HepG2 (cell line): ENCODE results near the gene MZF1. TPM values are rescaled to one million over a fixed set of nuclear protein-coding genes. Genes with fewer than 3 reads are reported as not detected.
A peak's percentile ranks its signal among the peaks of the same experiment; 100 is the strongest.

ENCODE experiments used
- ARNTL ChIP-seq: sonication (generic); formaldehyde crosslinking; IDR thresholded peaks from 2 replicates; pipeline ENCODE4 v1.4.0; 2020; ENCODE audit warnings: mild to moderate bottlenecking, missing genetic modification reagents
- KDM5B ChIP-seq: sonication (generic); formaldehyde crosslinking; IDR thresholded peaks from 2 replicates; pipeline ENCODE4 v1.4.0; 2020; ENCODE audit warnings: missing genetic modification reagents, mild to moderate bottlenecking, borderline replicate concordance
- KLF12 ChIP-seq: sonication (generic); formaldehyde crosslinking; IDR thresholded peaks from 2 replicates; pipeline ENCODE4 v1.4.0; 2020; ENCODE audit warnings: missing genetic modification reagents, borderline replicate concordance
- MYC ChIP-seq: sonication (generic); formaldehyde crosslinking; IDR thresholded peaks from 2 replicates; pipeline ENCODE4 v1.9.0; 2021; ENCODE audit warnings: missing genetic modification reagents, borderline replicate concordance
- PCBP1 ChIP-seq: fragments of 200-400 bp; formaldehyde crosslinking; IDR thresholded peaks from 2 replicates; pipeline ENCODE4 v1.6.1; 2017; ENCODE audit warnings: mild to moderate bottlenecking, low read depth, low read length, borderline replicate concordance
- PHF20 ChIP-seq: sonication (generic); formaldehyde crosslinking; IDR thresholded peaks from 2 replicates; pipeline ENCODE4 v1.5.0; 2020; ENCODE audit warnings: mild to moderate bottlenecking, missing genetic modification reagents
- POLR2A ChIP-seq, 2 experiments: IDR thresholded peaks; 2 replicates each; pipeline ENCODE4 v1.6.1; 2011; ENCODE audit warnings: low read depth in 2 of 2, low read length in 2 of 2, mild to moderate bottlenecking in 1 of 2, moderate library complexity in 1 of 2; ENCODE audit not compliant: insufficient read depth in 1 of 2
- REL ChIP-seq: sonication (generic); formaldehyde crosslinking; conservative IDR thresholded peaks from 2 replicates; pipeline ENCODE4 v1.8.0; 2022; ENCODE audit warnings: mild to moderate bottlenecking, missing genetic modification reagents, moderate library complexity
- RORA ChIP-seq: sonication (generic); formaldehyde crosslinking; IDR thresholded peaks from 2 replicates; pipeline ENCODE4 v1.5.0; 2020; ENCODE audit warnings: mild to moderate bottlenecking, missing genetic modification reagents, moderate library complexity
- SIX1 ChIP-seq: sonication (generic); formaldehyde crosslinking; IDR thresholded peaks from 2 replicates; pipeline ENCODE4 v1.4.0; 2020; ENCODE audit warnings: missing genetic modification reagents, borderline replicate concordance
- TARDBP ChIP-seq: sonication (generic); formaldehyde crosslinking; IDR thresholded peaks from 2 replicates; pipeline ENCODE4 v1.8.0; 2022; ENCODE audit warnings: mild to moderate bottlenecking, missing genetic modification reagents
- TCF7 ChIP-seq: sonication (generic); IDR thresholded peaks from 2 replicates; pipeline ENCODE4 v1.6.1; 2016; ENCODE audit warnings: antibody characterized with exemption, low read depth
- TFDP1 ChIP-seq: IDR thresholded peaks from 2 replicates; pipeline ENCODE4 v1.6.1; 2016; ENCODE audit warnings: missing compliant biosample characterization, missing genetic modification reagents, borderline replicate concordance
- TMF1 ChIP-seq: sonication (generic); formaldehyde crosslinking; IDR thresholded peaks from 2 replicates; pipeline ENCODE4 v1.8.1; 2022; ENCODE audit warnings: low read depth, missing genetic modification reagents
- U2AF1 ChIP-seq: fragments of 200-400 bp; formaldehyde crosslinking; optimal IDR thresholded peaks from 2 replicates; pipeline ENCODE3; 2017; ENCODE audit warnings: mild to moderate bottlenecking, low read depth, low read length
- ZEB1 ChIP-seq: IDR thresholded peaks from 2 replicates; pipeline ENCODE4 v1.6.1; 2012; ENCODE audit warnings: mild to moderate bottlenecking, low read depth, inconsistent platforms; ENCODE audit not compliant: insufficient replicate concordance
- ZFP36L1 ChIP-seq: sonication (generic); formaldehyde crosslinking; IDR thresholded peaks from 2 replicates; pipeline ENCODE4 v1.8.0; 2022; ENCODE audit warnings: mild to moderate bottlenecking, missing genetic modification reagents, moderate library complexity
- ZIK1 ChIP-seq: sonication (generic); formaldehyde crosslinking; IDR thresholded peaks from 2 replicates; pipeline ENCODE4 v1.5.0; 2020; ENCODE audit warnings: mild to moderate bottlenecking, low read depth, missing genetic modification reagents, borderline replicate concordance
- ZNF12 ChIP-seq: sonication (generic); formaldehyde crosslinking; IDR thresholded peaks from 2 replicates; pipeline ENCODE4 v1.5.0; 2020; ENCODE audit warnings: missing genetic modification reagents
- ZNF333 ChIP-seq: sonication (generic); formaldehyde crosslinking; IDR thresholded peaks from 2 replicates; pipeline ENCODE4 v1.4.0; 2020; ENCODE audit warnings: mild to moderate bottlenecking, missing genetic modification reagents, borderline replicate concordance
- ZNF503 ChIP-seq: sonication (generic); formaldehyde crosslinking; IDR thresholded peaks from 2 replicates; pipeline ENCODE4 v1.4.0; 2020; ENCODE audit warnings: missing genetic modification reagents
- ZNF567 ChIP-seq: sonication (generic); formaldehyde crosslinking; IDR thresholded peaks from 2 replicates; pipeline ENCODE4 v1.8.1; 2023; ENCODE audit warnings: mild to moderate bottlenecking, missing genetic modification reagents, borderline replicate concordance
- polyA plus RNA-seq, 8 experiments: library from polyadenylated mRNA; depleted of rRNA in 3 of 8; stranded (reverse) in 7 of 8; unstranded in 1 of 8; fragments of >200 nt; fragmentation: Illumina TruSeq in 4 of 8; extraction: Trizol in 4 of 8; gene quantifications; 2 replicates each; pipeline versions ENCODE4 v1.2.1 to v1.2.3, GENCODE V29; 2011 to 2016; ENCODE audit warnings: low read depth in 4 of 8, missing spikeins in 1 of 8, mixed read lengths in 1 of 8; ENCODE audit not compliant: insufficient read depth in 1 of 8
- total RNA-seq, 5 experiments: library from RNA; depleted of rRNA; stranded (reverse); fragments of >200 nt; fragmentation: Illumina TruSeq; extraction: Trizol; gene quantifications; 2 replicates each; pipeline ENCODE4 v1.2.3, GENCODE V29; 2016; ENCODE audit warnings: low read depth in 1 of 5
- TF ChIP-seq, protein P1 (sequence below): IDR thresholded peaks from 2 replicates; pipeline ENCODE4 v1.6.1; 2012; ENCODE audit warnings: inconsistent platforms
- TF ChIP-seq, protein P2 (sequence below): sonication (generic); formaldehyde crosslinking; IDR thresholded peaks from 2 replicates; pipeline ENCODE4 v1.8.0; 2022; ENCODE audit warnings: low read depth, missing genetic modification reagents

Gene MZF1
- total and polyA plus RNA-seq, 2 of the 13 experiments (the other 11 are each of a cell fraction or from before 2014, with no cell fraction given) = 3.1 to 8.1 TPM

DNA sequence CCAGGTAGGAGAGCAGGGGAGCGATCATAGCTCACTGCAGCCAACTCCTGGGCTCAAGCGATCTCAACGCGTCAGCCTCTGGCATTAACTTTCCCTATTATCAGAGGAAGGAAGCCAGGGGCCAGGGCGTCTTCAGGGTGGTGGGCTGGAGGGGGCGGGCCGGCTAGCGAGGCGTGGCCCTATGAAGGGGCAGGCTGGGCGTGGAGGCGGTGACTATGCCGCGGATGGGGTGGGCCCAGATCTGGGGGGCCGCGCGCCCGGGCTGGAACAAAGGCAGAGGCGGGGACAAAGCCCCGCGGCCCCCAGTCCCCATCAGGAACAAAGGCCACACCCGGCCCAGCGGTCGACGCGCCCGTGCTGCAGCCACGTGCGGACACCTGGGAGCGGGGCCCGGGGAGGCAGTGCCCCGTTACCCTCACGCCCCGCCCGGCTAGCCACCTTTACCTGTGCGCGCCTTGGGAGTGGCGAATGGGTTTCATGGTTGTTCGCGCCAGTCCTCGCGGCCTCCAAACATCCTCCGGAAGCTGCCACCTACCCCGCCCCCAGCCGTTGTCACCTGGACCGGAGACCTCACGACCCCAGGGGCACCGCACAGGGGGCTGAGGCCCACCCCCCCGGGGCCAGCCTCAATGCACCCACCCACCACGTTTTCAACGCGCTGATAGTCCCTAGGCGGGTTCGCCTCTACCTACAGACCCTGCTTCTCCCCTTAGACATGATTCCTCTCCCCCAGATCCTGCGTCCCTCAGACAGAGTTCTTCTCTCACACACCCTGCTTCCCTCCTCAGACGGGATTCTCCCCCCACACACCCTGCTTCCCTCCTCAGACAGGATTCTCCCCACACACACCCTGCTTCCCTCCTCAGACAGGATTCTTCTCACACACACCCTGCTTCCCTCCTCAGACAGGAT lies 34.6 kb downstream of the MZF1 start (continued):
- TF ChIP-seq ZIK1 (CRISPR knock-in tag) = 0 out of 2 replicates have a peak, but pooled peaks have one; percentile 48
- peak in 1 of 2 experiments; percentile 24; a peak in 1 of 4 replicates for TF ChIP-seq POLR2A (IDR thresholded peaks at IDR 0.05; ENCODE audit: insufficient read depth in 1 of 2, low read depth in 2 of 2, low read length in 2 of 2)
- 0 out of 2 replicates have a peak, but pooled peaks have one; percentile 28 for TF ChIP-seq TARDBP (CRISPR knock-in tag)
- TF ChIP-seq ZFP36L1 = no peak
- peak; percentile 92 for TF ChIP-seq ZEB1
- TF ChIP-seq MYC (CRISPR knock-in tag) = peak; percentile 56; the same call in 1 of the 2 replicates
- TF ChIP-seq REL (CRISPR knock-in tag) = no peak
- TF ChIP-seq ZNF333 (CRISPR knock-in tag) = peak; percentile 44; the same call in 1 of the 2 replicates
- no peak for TF ChIP-seq ZNF567 (CRISPR knock-in tag)
- no peak for TF ChIP-seq ZNF503 (CRISPR knock-in tag)
- peak; percentile 34; the same call in 1 of the 2 replicates for TF ChIP-seq KLF12 (CRISPR knock-in tag)
- TF ChIP-seq RORA (CRISPR knock-in tag) = no peak
- TF ChIP-seq PCBP1 = no peak
- TF ChIP-seq, protein P1, sequence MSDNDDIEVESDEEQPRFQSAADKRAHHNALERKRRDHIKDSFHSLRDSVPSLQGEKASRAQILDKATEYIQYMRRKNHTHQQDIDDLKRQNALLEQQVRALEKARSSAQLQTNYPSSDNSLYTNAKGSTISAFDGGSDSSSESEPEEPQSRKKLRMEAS = peak; percentile 75
- TF ChIP-seq SIX1 (CRISPR knock-in tag) = no peak
- TF ChIP-seq ARNTL = peak; percentile 66; the same call in 1 of the 2 replicates
- TF ChIP-seq TMF1 (CRISPR knock-in tag) = no peak
- TF ChIP-seq KDM5B (CRISPR knock-in tag) = peak; percentile 28; the same call in 1 of the 2 replicates
- TF ChIP-seq PHF20 (CRISPR knock-in tag) = 0 out of 2 replicates have a peak, but pooled peaks have one; percentile 19
- TF ChIP-seq, protein P2, sequence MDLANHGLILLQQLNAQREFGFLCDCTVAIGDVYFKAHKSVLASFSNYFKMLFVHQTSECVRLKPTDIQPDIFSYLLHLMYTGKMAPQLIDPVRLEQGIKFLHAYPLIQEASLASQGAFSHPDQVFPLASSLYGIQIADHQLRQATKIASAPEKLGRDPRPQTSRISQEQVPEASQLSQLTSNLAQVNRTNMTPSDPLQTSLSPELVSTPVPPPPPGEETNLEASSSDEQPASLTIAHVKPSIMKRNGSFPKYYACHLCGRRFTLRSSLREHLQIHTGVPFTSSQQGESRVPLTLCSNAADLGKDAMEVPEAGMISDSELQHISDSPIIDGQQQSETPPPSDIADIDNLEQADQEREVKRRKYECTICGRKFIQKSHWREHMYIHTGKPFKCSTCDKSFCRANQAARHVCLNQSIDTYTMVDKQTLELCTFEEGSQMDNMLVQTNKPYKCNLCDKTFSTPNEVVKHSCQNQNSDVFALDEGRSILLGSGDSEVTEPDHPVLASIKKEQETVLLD (CRISPR knock-in tag) = no peak
- peak; percentile 17; the same call in 1 of the 2 replicates for TF ChIP-seq TCF7
- no peak for TF ChIP-seq ZNF12 (CRISPR knock-in tag)
- TF ChIP-seq TFDP1 = peak; percentile 32; the same call in 1 of the 2 replicates
- no peak for TF ChIP-seq U2AF1
